Natural killer cell treated with Interleukin-12 subunit alpha and Interleukin-12 subunit beta and Interleukin-15 and Interleukin-18, amount 100 ng/mL, for 72 hours (primary cell): ENCODE data around the gene SRRM4. TPM values are rescaled to one million over a fixed set of nuclear protein-coding genes. Genes with fewer than 3 reads are reported as not detected.

Source experiments
- ATAC-seq, 2 donors: fragments of 150-1000 bp; cut with Tn5 transposase in 1 of 2; sonication (Bioruptor Pico), chemical (Tn5 transposase) in 1 of 2; 2 replicates each; pipeline ENCODE4 v1.10.0; 2021
- DNase-seq: peaks from one replicate; pipeline ENCODE4 v3.0.0; 2022; ENCODE audit warnings: low spot score
- H3K27ac Mint-ChIP-seq, 2 donors: 1 replicate in 1 of 2; 2 replicates in 1 of 2; pipeline ENCODE4 v1.8.0; 2022; ENCODE audit warnings: mixed read lengths in 2 of 2, mild to moderate bottlenecking in 1 of 2, moderate library complexity in 1 of 2
- H3K27me3 Mint-ChIP-seq, 2 donors: 1 replicate in 1 of 2; 2 replicates in 1 of 2; pipeline ENCODE4 v1.8.0; 2022; ENCODE audit warnings: mixed read lengths in 2 of 2
- H3K36me3 Mint-ChIP-seq: one replicate; pipeline ENCODE4 v1.8.0; 2022; ENCODE audit warnings: mixed read lengths
- H3K4me1 Mint-ChIP-seq, 2 donors: 1 replicate in 1 of 2; 2 replicates in 1 of 2; pipeline ENCODE4 v1.8.0; 2022; ENCODE audit warnings: low read depth in 2 of 2, mixed read lengths in 2 of 2, mild to moderate bottlenecking in 1 of 2
- H3K4me3 Mint-ChIP-seq: one replicate; pipeline ENCODE4 v1.8.0; 2022; ENCODE audit warnings: mixed read lengths
- H3K9me3 Mint-ChIP-seq: 2 replicates; pipeline ENCODE4 v1.8.0; 2022; ENCODE audit warnings: mixed read lengths
- total RNA-seq, 2 donors: library from RNA; stranded (reverse); gene quantifications; one replicate each; pipeline ENCODE4 v1.2.3, GENCODE V29; 2022

SRRM4 gene
- not detected for total RNA-seq

GRCh38 chr12:118981285-118982211, at the start of gene SRRM4:
Gene SRRM4, plus strand, starts transcription at chr12:118981541. Its CDS starts 342 bp downstream, at chr12:118981883.
- Mint-ChIP-seq H3K4me3 (no peak within 1 kb of the TSS), H3K4me1 (no peaks in the 10 kb centered on the region), H3K27me3 (peaks cover 31 to 32% of the 10 kb centered on the region in 2 donors)

GRCh38 chr12:118946256-118946655, 35.1 kb upstream of the SRRM4 start:
- H3K36me3 Mint-ChIP-seq, result no peaks in the 10 kb centered on the region
- no peak overlapping the region for H3K27ac Mint-ChIP-seq
- DNase-seq (no peak), ATAC-seq (no peak)
- peaks cover 0 to 18% of the 10 kb centered on the region in 2 donors for H3K27me3 Mint-ChIP-seq
- peaks cover 1% of the 10 kb centered on the region for H3K9me3 Mint-ChIP-seq
- no peaks in the 10 kb centered on the region for H3K4me1 Mint-ChIP-seq
- H3K4me3 Mint-ChIP-seq, result no peak overlapping the region

More at GRCh38 chr12:118981285-118982211, at the start of gene SRRM4:
- no peak for DNase-seq
- H3K36me3 Mint-ChIP-seq, result no peaks in the 10 kb centered on the region
- no peak within 1 kb of the TSS for H3K27ac Mint-ChIP-seq
- ATAC-seq, result no peak
- H3K9me3 Mint-ChIP-seq, result no peaks in the 10 kb centered on the region

- no peak overlapping the region for H3K4me3 Mint-ChIP-seq
- peaks cover 10% of the 10 kb centered on the region for H3K9me3 Mint-ChIP-seq
- peaks cover 6 to 15% of the 10 kb centered on the region in 2 donors for H3K27me3 Mint-ChIP-seq
- H3K36me3 Mint-ChIP-seq, result no peaks in the 10 kb centered on the region
- H3K27ac Mint-ChIP-seq, result no peak overlapping the region
- H3K4me1 Mint-ChIP-seq, result no peaks in the 10 kb centered on the region
- ATAC-seq (no peak), DNase-seq (no peak)
These were observed 22.8 kb upstream of the SRRM4 start for GRCh38 chr12:118958520-118958919.

GRCh38 chr12:118959348-118959747, 22.0 kb upstream of the SRRM4 start:
- DNase-seq (no peak), ATAC-seq (no peak)
- H3K36me3 Mint-ChIP-seq, result no peaks in the 10 kb centered on the region
- peaks cover 5 to 12% of the 10 kb centered on the region in 2 donors for H3K27me3 Mint-ChIP-seq
- H3K9me3 Mint-ChIP-seq, result peaks cover 12% of the 10 kb centered on the region
- H3K4me1 Mint-ChIP-seq, result no peaks in the 10 kb centered on the region
- no peak overlapping the region for H3K27ac Mint-ChIP-seq
- H3K4me3 Mint-ChIP-seq, result no peak overlapping the region

GRCh38 chr12:118959985-118960560, 21.3 kb upstream of the SRRM4 start:
- no peak for ATAC-seq
- Mint-ChIP-seq H3K36me3 (no peaks in the 10 kb centered on the region), H3K4me3 (no peak overlapping the region), H3K4me1 (no peaks in the 10 kb centered on the region), H3K27ac (no peak overlapping the region), H3K27me3 (peaks cover 4 to 6% of the 10 kb centered on the region in 2 donors), H3K9me3 (peaks cover 12% of the 10 kb centered on the region)
- no peak for DNase-seq

- Mint-ChIP-seq H3K36me3 (no peaks in the 10 kb centered on the region), H3K27me3 (no peaks in the 10 kb centered on the region), H3K4me3 (no peak overlapping the region)
These were observed 20.5 kb upstream of the SRRM4 start for GRCh38 chr12:118960865-118961264.

GRCh38 chr12:118964988-118965387, 16.4 kb upstream of the SRRM4 start:
- ATAC-seq (no peak), DNase-seq (no peak)
- H3K4me1 Mint-ChIP-seq, result no peaks in the 10 kb centered on the region
- H3K4me3 Mint-ChIP-seq, result no peak overlapping the region
- no peaks in the 10 kb centered on the region for H3K36me3 Mint-ChIP-seq
- H3K9me3 Mint-ChIP-seq, result peaks cover 11% of the 10 kb centered on the region
- peaks cover 0 to 10% of the 10 kb centered on the region in 2 donors for H3K27me3 Mint-ChIP-seq
- H3K27ac Mint-ChIP-seq, result no peak overlapping the region

More at GRCh38 chr12:118960865-118961264, 20.5 kb upstream of the SRRM4 start:
- DNase-seq (no peak), ATAC-seq (no peak)
- no peak overlapping the region for H3K27ac Mint-ChIP-seq
- H3K9me3 Mint-ChIP-seq, result peaks cover 12% of the 10 kb centered on the region
- H3K4me1 Mint-ChIP-seq, result no peaks in the 10 kb centered on the region

GRCh38 chr12:118970856-118971255, 10.5 kb upstream of the SRRM4 start:
- peaks cover 3% of the 10 kb centered on the region for H3K9me3 Mint-ChIP-seq
- DNase-seq, result no peak
- H3K4me1 Mint-ChIP-seq, result no peaks in the 10 kb centered on the region
- peaks cover 6 to 15% of the 10 kb centered on the region in 2 donors for H3K27me3 Mint-ChIP-seq
- no peak overlapping the region for H3K27ac Mint-ChIP-seq
- ATAC-seq, result no peak
- H3K36me3 Mint-ChIP-seq, result no peaks in the 10 kb centered on the region
- no peak overlapping the region for H3K4me3 Mint-ChIP-seq

- no peaks in the 10 kb centered on the region for H3K4me1 Mint-ChIP-seq
- no peaks in the 10 kb centered on the region for H3K36me3 Mint-ChIP-seq
- H3K27me3 Mint-ChIP-seq, result peaks cover 11 to 30% of the 10 kb centered on the region in 2 donors
- no peak overlapping the region for H3K27ac Mint-ChIP-seq
- no peak overlapping the region for H3K4me3 Mint-ChIP-seq
- DNase-seq (no peak), ATAC-seq (no peak)
- no peaks in the 10 kb centered on the region for H3K9me3 Mint-ChIP-seq
These were observed 8.4 kb upstream of the SRRM4 start for GRCh38 chr12:118972982-118973381.

GRCh38 chr12:118979763-118980406, 1.5 kb upstream of the SRRM4 start:
- no peak overlapping the region for H3K4me3 Mint-ChIP-seq
- no peaks in the 10 kb centered on the region for H3K9me3 Mint-ChIP-seq
- DNase-seq, result no peak
- H3K27me3 Mint-ChIP-seq, result peaks cover 33 to 38% of the 10 kb centered on the region in 2 donors
- no peaks in the 10 kb centered on the region for H3K4me1 Mint-ChIP-seq
- no peaks in the 10 kb centered on the region for H3K36me3 Mint-ChIP-seq
- H3K27ac Mint-ChIP-seq, result no peak overlapping the region
- ATAC-seq, result no peak

- Mint-ChIP-seq H3K4me1 (no peaks in the 10 kb centered on the region), H3K9me3 (no peaks in the 10 kb centered on the region), H3K27me3 (peaks cover 30 to 38% of the 10 kb centered on the region in 2 donors), H3K36me3 (no peaks in the 10 kb centered on the region), H3K27ac (no peak overlapping the region), H3K4me3 (no peak overlapping the region)
- no peak for ATAC-seq
- DNase-seq, result no peak
These were observed 830 bp upstream of the SRRM4 start for GRCh38 chr12:118980407-118981014.

- Mint-ChIP-seq H3K27ac (no peak overlapping the region), H3K9me3 (no peaks in the 10 kb centered on the region), H3K4me1 (no peaks in the 10 kb centered on the region), H3K36me3 (no peaks in the 10 kb centered on the region), H3K4me3 (no peak overlapping the region), H3K27me3 (peaks cover 24 to 28% of the 10 kb centered on the region in 2 donors)
- DNase-seq (no peak), ATAC-seq (no peak)
These were observed 961 bp downstream of the SRRM4 start for GRCh38 chr12:118982302-118982701.

- H3K27me3 Mint-ChIP-seq, result peaks cover 26 to 30% of the 10 kb centered on the region in 2 donors
- DNase-seq (no peak), ATAC-seq (no peak)
- no peak overlapping the region for H3K4me3 Mint-ChIP-seq
- H3K4me1 Mint-ChIP-seq, result no peaks in the 10 kb centered on the region
- H3K27ac Mint-ChIP-seq, result no peak overlapping the region
- no peaks in the 10 kb centered on the region for H3K36me3 Mint-ChIP-seq
- no peaks in the 10 kb centered on the region for H3K9me3 Mint-ChIP-seq
These were observed 1.8 kb downstream of the SRRM4 start for GRCh38 chr12:118982984-118983761.
